ENCODE results near the gene GALNT17. TPM values are rescaled to one million over a fixed set of nuclear protein-coding genes. Genes with fewer than 3 reads are reported as not detected.

Gene GALNT17
- total RNA-seq, 1 experiment from 2014 or later, result not detected

DNA sequence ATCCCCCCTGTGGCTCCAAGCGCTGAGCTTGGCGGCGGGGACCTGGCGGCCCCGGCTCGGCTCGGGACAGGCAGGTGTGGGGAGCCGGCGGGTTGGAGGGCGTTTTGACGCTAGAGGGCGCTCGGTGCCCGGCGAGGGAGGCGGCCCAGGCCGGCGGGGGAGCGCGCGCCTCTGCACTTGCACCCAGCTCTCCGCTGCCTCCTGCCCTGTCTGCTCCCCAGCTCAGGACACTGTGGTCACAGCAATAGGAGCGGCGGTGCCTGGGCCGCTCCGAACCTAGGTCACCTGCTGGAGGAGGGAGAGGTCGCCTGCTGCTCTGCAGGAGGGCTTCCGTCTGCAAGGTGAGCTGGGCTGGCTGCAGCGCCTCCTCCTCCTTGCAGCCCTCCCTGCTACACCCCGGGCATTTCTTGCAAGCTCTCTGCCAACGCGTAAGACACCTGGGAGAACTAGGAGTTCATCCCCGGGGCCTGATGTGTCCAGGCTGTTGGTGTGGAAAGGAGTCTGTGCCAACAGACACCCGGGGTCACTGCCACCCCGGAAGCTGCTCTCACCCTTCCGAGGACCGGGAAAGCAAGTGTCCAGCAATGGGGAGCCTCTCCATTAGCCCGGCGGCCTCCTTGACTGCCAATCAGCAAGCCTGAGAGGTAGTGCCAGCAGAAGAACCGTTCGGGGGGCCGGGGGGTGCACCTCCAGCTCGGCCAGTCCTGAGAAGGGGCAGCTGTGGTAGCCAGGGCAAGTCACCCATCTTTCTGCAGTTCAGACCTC is 620.4 kb downstream of the GALNT17 start:
- no peak overlapping the region for H3K27ac ChIP-seq (ENCODE audit: low read length)
- ChIA-PET POLR2A (ENCODE audit: unreplicated experiment) (no interaction called here), CTCF (no interaction called here)
- TF ChIP-seq EZH2 (IDR thresholded peaks at IDR 0.05; ENCODE audit: low read length, unreplicated experiment), result no peak
- TF ChIP-seq, protein P1, sequence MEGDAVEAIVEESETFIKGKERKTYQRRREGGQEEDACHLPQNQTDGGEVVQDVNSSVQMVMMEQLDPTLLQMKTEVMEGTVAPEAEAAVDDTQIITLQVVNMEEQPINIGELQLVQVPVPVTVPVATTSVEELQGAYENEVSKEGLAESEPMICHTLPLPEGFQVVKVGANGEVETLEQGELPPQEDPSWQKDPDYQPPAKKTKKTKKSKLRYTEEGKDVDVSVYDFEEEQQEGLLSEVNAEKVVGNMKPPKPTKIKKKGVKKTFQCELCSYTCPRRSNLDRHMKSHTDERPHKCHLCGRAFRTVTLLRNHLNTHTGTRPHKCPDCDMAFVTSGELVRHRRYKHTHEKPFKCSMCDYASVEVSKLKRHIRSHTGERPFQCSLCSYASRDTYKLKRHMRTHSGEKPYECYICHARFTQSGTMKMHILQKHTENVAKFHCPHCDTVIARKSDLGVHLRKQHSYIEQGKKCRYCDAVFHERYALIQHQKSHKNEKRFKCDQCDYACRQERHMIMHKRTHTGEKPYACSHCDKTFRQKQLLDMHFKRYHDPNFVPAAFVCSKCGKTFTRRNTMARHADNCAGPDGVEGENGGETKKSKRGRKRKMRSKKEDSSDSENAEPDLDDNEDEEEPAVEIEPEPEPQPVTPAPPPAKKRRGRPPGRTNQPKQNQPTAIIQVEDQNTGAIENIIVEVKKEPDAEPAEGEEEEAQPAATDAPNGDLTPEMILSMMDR (conservative IDR thresholded peaks at IDR 0.05; ENCODE audit: low read depth, low read length), result peak; percentile 60
- H3K9me2 ChIP-seq (replicated peaks; ENCODE audit: low read length), result no peaks in the 10 kb centered on the region
- no peaks in the 10 kb centered on the region for H3K27me3 ChIP-seq (ENCODE audit: low read length)
- no peaks in the 10 kb centered on the region for H3F3A ChIP-seq (ENCODE audit: low read length, unreplicated experiment)
- H3K4me2 ChIP-seq (ENCODE audit: low read length), result 0 out of 2 replicates have a peak overlapping the region, but pooled peaks have one; percentile 16
- no peaks in the 10 kb centered on the region for H3K9me3 ChIP-seq (ENCODE audit: low read length)
- no peaks in the 10 kb centered on the region for H3K36me3 ChIP-seq (ENCODE audit: low read depth, low read length)
- BruUV-seq (replicated peaks), result no TSS peak
- no peak overlapping the region for H2AFZ ChIP-seq (ENCODE audit: low read length)
- ATAC-seq, result peak; percentile 77
- DNase-seq, result peak; percentile 37
- H4K20me1 ChIP-seq (ENCODE audit: low read length), result no peaks in the 10 kb centered on the region
- H3K4me3 ChIP-seq (ENCODE audit: low read length), result no peak overlapping the region
- intact Hi-C loops (cut with micrococcal nuclease), result no loop called here
- H3K4me1 ChIP-seq (ENCODE audit: insufficient read depth, low read length), result no peaks in the 10 kb centered on the region
- H3K9ac ChIP-seq (ENCODE audit: low read length), result no peak overlapping the region
- H3K79me2 ChIP-seq (ENCODE audit: low read length), result no peaks in the 10 kb centered on the region

DNA sequence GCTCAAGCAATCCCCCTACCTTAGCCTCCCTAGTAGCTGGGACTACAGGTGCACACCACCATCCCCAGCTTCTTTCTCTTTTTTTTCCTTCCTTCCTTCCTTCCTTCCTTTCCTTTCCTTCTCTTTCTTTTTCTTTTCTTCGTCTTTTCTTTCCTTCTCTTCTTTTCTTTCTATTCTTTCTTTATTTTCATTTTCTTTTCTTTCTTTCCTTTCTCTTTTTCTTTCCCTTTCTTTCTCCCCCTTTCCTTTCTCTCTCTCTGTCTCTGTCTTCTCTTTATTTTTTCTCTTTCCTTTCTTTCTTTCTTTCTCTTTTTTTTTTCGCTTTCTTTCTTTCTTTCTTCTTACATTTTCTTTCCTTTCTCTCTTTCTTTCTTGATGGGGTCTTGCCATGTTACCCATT is 621.3 kb downstream of the GALNT17 start:
- H3F3A ChIP-seq (ENCODE audit: low read length, unreplicated experiment), result no peaks in the 10 kb centered on the region
- H3K9me2 ChIP-seq (replicated peaks; ENCODE audit: low read length), result no peaks in the 10 kb centered on the region
- TF ChIP-seq, protein P1 (conservative IDR thresholded peaks at IDR 0.05; ENCODE audit: low read depth, low read length), result no peak
- TF ChIP-seq EZH2 (IDR thresholded peaks at IDR 0.05; ENCODE audit: low read length, unreplicated experiment) (no peak), EZH2phosphoT487 (IDR thresholded peaks at IDR 0.05; ENCODE audit: borderline replicate concordance, low read length) (no peak)
- no peak overlapping the region for H3K4me3 ChIP-seq (ENCODE audit: low read length)
- no peak overlapping the region for H2AFZ ChIP-seq (ENCODE audit: low read length)
- no peaks in the 10 kb centered on the region for H3K27me3 ChIP-seq (ENCODE audit: low read length)
- H3K4me2 ChIP-seq (ENCODE audit: low read length), result no peak overlapping the region
- H3K9ac ChIP-seq (ENCODE audit: low read length), result no peak overlapping the region
- H4K20me1 ChIP-seq (ENCODE audit: low read length), result no peaks in the 10 kb centered on the region
- no peaks in the 10 kb centered on the region for H3K9me3 ChIP-seq (ENCODE audit: low read length)
- intact Hi-C loops (cut with micrococcal nuclease), result no loop called here
- CTCF ChIA-PET, result no interaction called here
- H3K27ac ChIP-seq (ENCODE audit: low read length), result no peak overlapping the region
- H3K4me1 ChIP-seq (ENCODE audit: insufficient read depth, low read length), result no peaks in the 10 kb centered on the region
- ATAC-seq (no peak), DNase-seq (no peak)
- H3K79me2 ChIP-seq (ENCODE audit: low read length), result no peaks in the 10 kb centered on the region
- no peaks in the 10 kb centered on the region for H3K36me3 ChIP-seq (ENCODE audit: low read depth, low read length)
- POLR2A ChIA-PET (ENCODE audit: unreplicated experiment), result no interaction called here
- no TSS peak for BruUV-seq (replicated peaks)

DNA sequence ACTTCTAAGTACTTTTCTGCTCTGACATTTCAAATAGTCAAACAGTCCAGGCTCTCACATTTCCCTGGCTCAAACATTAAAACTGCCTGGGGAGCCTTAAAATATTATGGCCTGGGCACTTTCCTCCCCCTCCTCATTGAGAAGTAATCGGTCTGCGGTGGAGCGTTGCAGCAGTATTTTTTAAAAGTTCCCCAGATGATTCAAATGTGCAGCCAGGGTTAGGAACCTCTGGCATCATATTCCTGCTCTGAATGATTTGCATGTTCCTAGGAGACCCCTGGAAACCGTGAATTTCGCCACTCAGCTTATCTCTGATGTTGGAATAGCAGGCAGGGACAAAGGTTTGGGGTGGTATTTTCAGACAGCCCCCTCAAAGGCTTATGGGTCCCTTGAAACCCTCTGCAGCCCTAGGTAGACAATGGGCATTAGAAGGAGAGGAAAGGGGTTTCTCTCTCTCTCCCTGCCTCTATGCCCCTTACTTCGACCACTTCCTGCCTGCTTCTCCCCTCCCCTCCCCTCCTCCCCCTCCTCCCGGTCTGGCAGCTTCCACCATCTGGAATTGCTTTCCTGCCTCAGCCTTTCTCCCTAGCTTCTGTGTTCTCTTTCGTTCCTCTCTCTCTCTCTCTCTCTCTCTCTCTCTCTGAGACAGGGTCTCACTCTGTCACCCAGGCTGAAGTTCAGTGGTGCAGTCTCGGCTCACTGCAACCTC is 622.2 kb downstream of the GALNT17 start:
- no peaks in the 10 kb centered on the region for H3K9me3 ChIP-seq (ENCODE audit: low read length)
- intact Hi-C loops (cut with micrococcal nuclease), result no loop called here
- H3F3A ChIP-seq (ENCODE audit: low read length, unreplicated experiment), result no peaks in the 10 kb centered on the region
- H3K4me3 ChIP-seq (ENCODE audit: low read length), result no peak overlapping the region
- no peaks in the 10 kb centered on the region for H3K79me2 ChIP-seq (ENCODE audit: low read length)
- no peak overlapping the region for H3K27ac ChIP-seq (ENCODE audit: low read length)
- H4K20me1 ChIP-seq (ENCODE audit: low read length), result no peaks in the 10 kb centered on the region
- ChIA-PET CTCF (no interaction called here), POLR2A (ENCODE audit: unreplicated experiment) (no interaction called here)
- H3K9ac ChIP-seq (ENCODE audit: low read length), result no peak overlapping the region
- BruUV-seq (replicated peaks), result no TSS peak
- DNase-seq, result no peak
- H3K4me2 ChIP-seq (ENCODE audit: low read length), result no peak overlapping the region
- no peak for ATAC-seq
- TF ChIP-seq EZH2 (IDR thresholded peaks at IDR 0.05; ENCODE audit: low read length, unreplicated experiment), result no peak
- TF ChIP-seq EZH2phosphoT487 (IDR thresholded peaks at IDR 0.05; ENCODE audit: borderline replicate concordance, low read length), result no peak
- TF ChIP-seq, protein P1 (conservative IDR thresholded peaks at IDR 0.05; ENCODE audit: low read depth, low read length), result no peak
- H3K36me3 ChIP-seq (ENCODE audit: low read depth, low read length), result no peaks in the 10 kb centered on the region
- no peaks in the 10 kb centered on the region for H3K9me2 ChIP-seq (replicated peaks; ENCODE audit: low read length)
- no peaks in the 10 kb centered on the region for H3K4me1 ChIP-seq (ENCODE audit: insufficient read depth, low read length)
- H3K27me3 ChIP-seq (ENCODE audit: low read length), result no peaks in the 10 kb centered on the region
- no peak overlapping the region for H2AFZ ChIP-seq (ENCODE audit: low read length)
